Measurements from ENCODE around the gene CAPN1. TPM values are rescaled to one million over a fixed set of nuclear protein-coding genes. Genes with fewer than 3 reads are reported as not detected.
"Not testable (repeated sequence)": the region's sequence is repeated elsewhere in the genome, so short reads cannot be mapped to it uniquely, and the experiment has no call there.

CAPN1 gene
- total and polyA plus RNA-seq, 2 experiments from 2014 or later = 106 to 145 TPM

DNA sequence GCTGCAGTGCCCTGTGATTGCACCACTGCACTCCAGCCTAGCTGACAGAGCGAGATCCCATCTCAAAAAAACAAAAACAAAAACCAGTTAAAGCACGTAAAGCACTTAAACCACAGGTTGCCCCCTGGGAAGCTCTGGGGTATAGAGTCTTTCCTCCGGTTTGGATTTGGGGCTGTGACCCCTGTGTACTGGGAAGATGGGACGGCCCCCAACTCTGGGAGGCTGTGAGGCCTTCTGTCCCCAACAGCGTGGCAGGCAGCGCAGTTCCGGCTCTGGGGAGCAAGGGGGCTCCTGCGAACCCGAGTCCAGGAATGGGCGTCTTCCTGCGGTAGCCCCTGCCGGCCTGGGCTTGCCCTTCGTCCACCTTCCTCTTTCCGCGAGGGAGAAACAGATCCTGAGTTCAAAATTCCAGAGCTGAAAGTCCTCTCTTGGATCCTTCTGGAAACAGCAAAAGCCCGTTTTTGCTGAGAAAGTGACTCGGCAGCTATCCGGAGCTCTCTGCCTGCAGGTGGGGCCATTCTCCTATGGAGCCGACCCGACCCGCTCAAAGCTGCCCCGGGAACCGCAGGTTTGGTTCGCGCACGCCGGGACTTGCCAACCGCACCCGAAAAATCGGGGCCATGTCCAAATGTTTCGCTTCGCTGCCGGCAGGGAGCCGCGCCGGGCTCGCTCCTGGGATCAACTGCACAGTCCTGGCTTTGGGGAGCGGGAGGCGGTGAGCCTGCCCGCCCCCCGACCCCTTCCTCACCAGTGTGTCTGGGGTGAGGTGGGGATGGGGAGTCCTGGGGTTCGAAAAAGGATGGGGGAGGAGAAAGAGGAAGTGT lies 43.8 kb downstream of the CAPN1 start:
- H2AFZ ChIP-seq = peak overlapping the region; percentile 96
- H3K9me2 ChIP-seq (ENCODE audit: insufficient read depth) = no peaks in the 10 kb centered on the region
- TF ChIP-seq EZH2 (IDR thresholded peaks at IDR 0.05; ENCODE audit: insufficient read depth, poor library complexity, severe bottlenecking) = no peak
- TF ChIP-seq EZH2phosphoT487 (IDR thresholded peaks at IDR 0.05; ENCODE audit: insufficient read depth, low read depth) = no peak
- H3K27me3 ChIP-seq (replicated peaks; ENCODE audit: insufficient read depth) = no peaks in the 10 kb centered on the region
- H3K79me2 ChIP-seq (ENCODE audit: insufficient read depth) = no peaks in the 10 kb centered on the region
- DNase-seq = peak; percentile 85
- H3K27ac ChIP-seq = peak overlapping the region; percentile 47
- 0 out of 2 replicates have a peak, but pooled peaks cover 2% of the 10 kb centered on the region for H3F3A ChIP-seq (ENCODE audit: insufficient read depth)
- H3K9ac ChIP-seq = peak overlapping the region; percentile 71
- in situ Hi-C loops (cut with MboI) = no loop called here
- H3K36me3 ChIP-seq (ENCODE audit: low read depth) = no peaks in the 10 kb centered on the region
- H3K4me2 ChIP-seq (ENCODE audit: unreplicated experiment) = peak overlapping the region; percentile 94
- no peaks in the 10 kb centered on the region for H4K20me1 ChIP-seq (ENCODE audit: insufficient read depth)
- H3K4me1 ChIP-seq (ENCODE audit: insufficient read depth) = peaks cover 16% of the 10 kb centered on the region
- H3K4me3 ChIP-seq = peak overlapping the region; percentile 76
- WGBS, 2 experiments (ENCODE audit: low coverage in 1 of 2, low lambda C conversion rate in 2 of 2, missing lambda C conversion rate in 2 of 2) = 3% methylated on average over 40 to 42 of the region's 42 CpGs
- no peaks in the 10 kb centered on the region for H3K9me3 ChIP-seq (ENCODE audit: low read depth)

DNA sequence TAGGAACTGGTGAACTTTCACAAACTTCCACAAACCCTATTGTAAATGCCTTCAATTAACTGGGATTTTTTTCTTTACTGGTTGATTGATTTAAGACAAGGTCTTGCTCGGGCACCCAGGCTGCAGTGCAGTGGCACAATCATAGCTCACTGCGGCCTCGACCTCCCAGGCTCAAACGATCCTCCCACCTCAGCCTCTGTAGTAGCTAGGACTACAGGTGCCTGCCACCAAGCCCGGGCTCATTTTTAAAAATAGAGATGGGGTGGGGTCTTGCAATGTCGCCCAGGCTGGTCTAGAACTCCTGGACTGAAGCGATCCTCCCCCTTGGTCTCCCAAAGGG lies 44.3 kb downstream of the CAPN1 start:
- DNase-seq = no peak
- 48 to 53% methylated on average over 7 of the region's 7 CpGs for WGBS, 2 experiments (ENCODE audit: low coverage in 1 of 2, low lambda C conversion rate in 2 of 2, missing lambda C conversion rate in 2 of 2)
- peak overlapping the region; percentile 96 for H2AFZ ChIP-seq
- in situ Hi-C loops (cut with MboI) = no loop called here
- peak overlapping the region; percentile 71 for H3K9ac ChIP-seq
- no peaks in the 10 kb centered on the region for H3K9me2 ChIP-seq (ENCODE audit: insufficient read depth)
- no peak overlapping the region; the same call in 1 of the 2 replicates for H3K27ac ChIP-seq
- TF ChIP-seq EZH2phosphoT487 (IDR thresholded peaks at IDR 0.05; ENCODE audit: insufficient read depth, low read depth) = no peak
- no peak for TF ChIP-seq EZH2 (IDR thresholded peaks at IDR 0.05; ENCODE audit: insufficient read depth, poor library complexity, severe bottlenecking)
- no peaks in the 10 kb centered on the region for H3K9me3 ChIP-seq (ENCODE audit: low read depth)
- no peaks in the 10 kb centered on the region for H4K20me1 ChIP-seq (ENCODE audit: insufficient read depth)
- no peaks in the 10 kb centered on the region for H3K27me3 ChIP-seq (replicated peaks; ENCODE audit: insufficient read depth)
- no peaks in the 10 kb centered on the region for H3K36me3 ChIP-seq (ENCODE audit: low read depth)
- peak overlapping the region; percentile 76 for H3K4me3 ChIP-seq
- H3K4me2 ChIP-seq (ENCODE audit: unreplicated experiment) = peak overlapping the region; percentile 94
- H3K4me1 ChIP-seq (ENCODE audit: insufficient read depth) = peaks cover 16% of the 10 kb centered on the region
- no peaks in the 10 kb centered on the region for H3K79me2 ChIP-seq (ENCODE audit: insufficient read depth)
- H3F3A ChIP-seq (ENCODE audit: insufficient read depth) = no peaks in the 10 kb centered on the region

DNA sequence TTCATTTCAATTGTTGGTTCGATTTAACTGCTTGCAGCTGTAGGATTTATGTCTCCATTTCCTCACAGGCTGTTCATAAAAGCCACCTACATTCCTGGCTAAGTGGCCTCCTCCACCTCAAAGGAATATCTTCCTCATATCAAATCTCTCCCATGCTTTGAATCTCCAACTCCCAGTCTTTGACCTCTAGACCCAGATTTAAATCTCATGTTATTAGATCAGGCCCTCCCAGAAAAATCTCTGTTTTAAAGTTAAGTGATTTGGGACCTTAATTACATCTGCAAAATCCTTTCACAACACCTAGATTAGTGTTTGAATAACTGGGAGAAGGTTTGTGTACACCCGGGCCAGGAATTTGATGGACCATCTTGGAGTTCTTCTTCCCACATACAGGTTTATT lies 46.2 kb downstream of the CAPN1 start:
- Histone ChIP-seq H3K27ac (no peak overlapping the region), H3K4me2 (ENCODE audit: unreplicated experiment) (no peak overlapping the region), H3K79me2 (ENCODE audit: insufficient read depth) (no peaks in the 10 kb centered on the region), H3F3A (ENCODE audit: insufficient read depth) (no peaks in the 10 kb centered on the region), H3K36me3 (ENCODE audit: low read depth) (no peaks in the 10 kb centered on the region), H3K4me1 (ENCODE audit: insufficient read depth) (peaks cover 16% of the 10 kb centered on the region), H3K9me2 (ENCODE audit: insufficient read depth) (no peaks in the 10 kb centered on the region), H3K9me3 (ENCODE audit: low read depth) (no peaks in the 10 kb centered on the region), H2AFZ (no peak overlapping the region), H4K20me1 (ENCODE audit: insufficient read depth) (no peaks in the 10 kb centered on the region), H3K9ac (no peak overlapping the region), H3K4me3 (no peak overlapping the region), H3K27me3 (replicated peaks; ENCODE audit: insufficient read depth) (no peaks in the 10 kb centered on the region)
- DNase-seq = no peak
- in situ Hi-C loops (cut with MboI) = no loop called here
- TF ChIP-seq EZH2 (IDR thresholded peaks at IDR 0.05; ENCODE audit: insufficient read depth, poor library complexity, severe bottlenecking) = no peak
- no peak for TF ChIP-seq EZH2phosphoT487 (IDR thresholded peaks at IDR 0.05; ENCODE audit: insufficient read depth, low read depth)
- WGBS, 2 experiments (ENCODE audit: low coverage in 1 of 2, low lambda C conversion rate in 2 of 2, missing lambda C conversion rate in 2 of 2) = 53 to 57% methylated on average over 2 of the region's 2 CpGs

DNA sequence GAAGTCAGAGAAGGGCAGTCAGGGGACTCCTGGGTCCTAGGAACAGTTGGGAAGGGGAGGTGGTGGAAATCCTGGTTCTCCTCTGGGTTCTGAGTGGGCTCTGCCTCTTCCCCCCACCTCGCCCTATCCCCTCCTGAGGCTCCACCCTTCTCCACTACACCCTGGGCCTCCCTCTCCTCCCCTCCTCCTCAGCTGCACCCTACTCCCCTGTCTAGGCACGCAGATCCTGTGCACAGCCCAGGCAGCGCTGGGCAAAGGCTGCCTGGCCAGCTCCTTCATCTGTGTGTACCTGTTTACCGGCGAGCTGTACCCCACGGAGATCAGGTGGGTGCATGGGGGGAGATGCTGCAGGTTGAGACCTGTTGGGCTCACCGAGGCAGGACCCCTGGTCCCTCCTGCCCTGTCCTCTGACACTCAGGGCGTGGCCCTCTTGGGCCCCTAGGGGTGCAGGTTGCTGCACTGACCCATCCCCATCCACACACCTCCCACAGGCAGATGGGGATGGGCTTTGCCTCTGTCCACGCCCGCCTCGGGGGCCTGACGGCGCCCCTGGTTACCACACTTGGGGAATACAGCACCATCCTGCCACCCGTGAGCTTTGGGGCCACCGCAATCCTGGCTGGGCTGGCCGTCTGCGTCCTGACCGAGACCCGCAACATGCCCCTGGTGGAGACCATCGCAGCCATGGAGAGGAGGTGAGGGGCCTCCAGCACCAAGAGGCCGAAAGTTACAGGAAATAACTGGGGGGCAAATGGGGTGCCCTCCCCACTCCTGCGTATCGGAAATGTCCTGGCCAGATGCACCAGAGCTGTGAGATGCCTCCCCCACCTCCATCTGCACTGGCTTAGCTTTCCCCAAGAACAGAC lies 54.7 kb downstream of the CAPN1 start:
- 63 to 66% methylated on average over 21 to 22 of the region's 23 CpGs for WGBS, 2 experiments (ENCODE audit: low coverage in 1 of 2, low lambda C conversion rate in 2 of 2, missing lambda C conversion rate in 2 of 2)
- H2AFZ ChIP-seq = no peak overlapping the region
- no peak overlapping the region for H3K27ac ChIP-seq

DNA sequence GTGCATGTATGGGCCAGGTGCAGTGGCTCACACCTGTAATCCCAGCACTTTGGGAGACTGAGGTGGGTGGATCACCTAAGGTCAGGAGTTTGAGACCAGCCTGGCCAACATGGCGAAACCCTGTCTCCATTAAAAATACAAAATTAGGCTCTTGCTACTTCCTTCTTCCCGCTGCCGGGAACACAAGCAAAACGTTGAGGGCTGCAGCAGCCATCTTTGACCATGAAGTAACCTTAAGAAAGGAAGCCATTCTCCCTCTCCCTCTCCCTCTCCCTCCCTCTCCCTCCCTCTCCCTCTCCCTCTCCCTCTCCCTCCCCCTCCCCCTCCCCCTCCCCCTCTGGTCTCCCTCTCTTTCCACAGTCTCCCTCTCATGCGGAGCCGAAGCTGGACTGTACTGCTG lies 56.6 kb downstream of the CAPN1 start:
- in situ Hi-C loops (cut with MboI); H3K4me1 ChIP-seq (ENCODE audit: insufficient read depth); H3K9me2 ChIP-seq (ENCODE audit: insufficient read depth): not testable (repeated sequence)

More for the DNA sequence above, 54.7 kb downstream of the CAPN1 start:
- H3K79me2 ChIP-seq (ENCODE audit: insufficient read depth) = no peaks in the 10 kb centered on the region
- no peaks in the 10 kb centered on the region for H4K20me1 ChIP-seq (ENCODE audit: insufficient read depth)
- no peak overlapping the region for H3K9ac ChIP-seq
- DNase-seq = no peak
- no peak for TF ChIP-seq EZH2 (IDR thresholded peaks at IDR 0.05; ENCODE audit: insufficient read depth, poor library complexity, severe bottlenecking)
- TF ChIP-seq EZH2phosphoT487 (IDR thresholded peaks at IDR 0.05; ENCODE audit: insufficient read depth, low read depth) = no peak
- no peaks in the 10 kb centered on the region for H3F3A ChIP-seq (ENCODE audit: insufficient read depth)
- no peaks in the 10 kb centered on the region for H3K9me2 ChIP-seq (ENCODE audit: insufficient read depth)
- H3K36me3 ChIP-seq (ENCODE audit: low read depth) = no peaks in the 10 kb centered on the region
- H3K9me3 ChIP-seq (ENCODE audit: low read depth) = no peaks in the 10 kb centered on the region
- H3K4me2 ChIP-seq (ENCODE audit: unreplicated experiment) = no peak overlapping the region
- no peaks in the 10 kb centered on the region for H3K4me1 ChIP-seq (ENCODE audit: insufficient read depth)
- H3K27me3 ChIP-seq (replicated peaks; ENCODE audit: insufficient read depth) = no peaks in the 10 kb centered on the region
- no peak overlapping the region for H3K4me3 ChIP-seq
- in situ Hi-C loops (cut with MboI) = no loop called here

More for the DNA sequence above, 56.6 kb downstream of the CAPN1 start:
- 33 to 58% methylated on average over 3 to 6 of the region's 6 CpGs for WGBS, 2 experiments (ENCODE audit: low coverage in 1 of 2, low lambda C conversion rate in 2 of 2, missing lambda C conversion rate in 2 of 2)
- not testable (repeated sequence) for H4K20me1 ChIP-seq (ENCODE audit: insufficient read depth); DNase-seq; H2AFZ ChIP-seq; H3K79me2 ChIP-seq (ENCODE audit: insufficient read depth); H3K9ac ChIP-seq; H3F3A ChIP-seq (ENCODE audit: insufficient read depth); H3K27me3 ChIP-seq (replicated peaks; ENCODE audit: insufficient read depth); H3K36me3 ChIP-seq (ENCODE audit: low read depth); H3K9me3 ChIP-seq (ENCODE audit: low read depth); H3K27ac ChIP-seq; H3K4me3 ChIP-seq; H3K4me2 ChIP-seq (ENCODE audit: unreplicated experiment)
